A673 (cell line): ENCODE data around the gene TAS2R19. TPM values are rescaled to one million over a fixed set of nuclear protein-coding genes. Genes with fewer than 3 reads are reported as not detected.

Source experiments
- BruUV-seq: library from RNA; stranded (reverse); fragments of 400-500 nt; replicated peaks from 2 replicates; lab custom pipeline; 2021; lab: Mats Ljungman, UMichigan
- CTCF ChIA-PET: fragments of 300-600 bp; sonication (Branson Sonifier 250); formaldehyde crosslinking; loops from one replicate; lab custom pipeline; 2022; ENCODE audit warnings: antibody characterized with exemption; lab: Charles Lee
- POLR2A ChIA-PET: fragments of 300-600 bp; sonication (Branson Sonifier 250); formaldehyde crosslinking; loops from one replicate; lab custom pipeline; 2022; ENCODE audit warnings: antibody characterized with exemption; ENCODE audit not compliant: low non-redundant PET; lab: Charles Lee
- DNase-seq: peaks from one replicate; pipeline ENCODE4 v3.0.0-alpha.2; 2015; ENCODE audit warnings: low spot score
- H3K27ac ChIP-seq: fragments of 200-600 bp; sonication (generic); 2 replicates; pipeline ENCODE4 v1.5.1; 2016; ENCODE audit warnings: mixed run types, low read depth, mild to moderate bottlenecking, mixed read lengths, antibody characterized with exemption, low read length; ENCODE audit not compliant: poor library complexity, severe bottlenecking
- H3K27me3 ChIP-seq: fragments of 200-600 bp; sonication (generic); replicated peaks from 2 replicates; pipeline ENCODE4 v1.6.1; 2017; ENCODE audit warnings: mixed run types, low read depth, mild to moderate bottlenecking, mixed read lengths, antibody characterized with exemption, low read length; ENCODE audit not compliant: insufficient read depth, poor library complexity
- H3K36me3 ChIP-seq: fragments of 200-600 bp; sonication (generic); 2 replicates; pipeline ENCODE4 v1.6.1; 2016; ENCODE audit warnings: mixed run types, mild to moderate bottlenecking, mixed read lengths, antibody characterized with exemption, low read length; ENCODE audit not compliant: insufficient read depth, poor library complexity, severe bottlenecking
- H3K4me1 ChIP-seq: fragments of 200-600 bp; sonication (generic); 2 replicates; pipeline ENCODE4 v1.6.1; 2017; ENCODE audit warnings: mixed run types, mild to moderate bottlenecking, mixed read lengths, antibody characterized with exemption, low read length; ENCODE audit not compliant: insufficient read depth, poor library complexity, severe bottlenecking
- H3K4me3 ChIP-seq: fragments of 200-600 bp; sonication (generic); 2 replicates; pipeline ENCODE4 v1.5.1; 2016; ENCODE audit warnings: low read depth, mixed run types, mild to moderate bottlenecking, mixed read lengths, low read length; ENCODE audit not compliant: poor library complexity, severe bottlenecking
- H3K9me3 ChIP-seq: fragments of 200-600 bp; sonication (generic); 2 replicates; pipeline ENCODE4 v1.6.1; 2016; ENCODE audit warnings: mixed run types, low read depth, mild to moderate bottlenecking, mixed read lengths, antibody characterized with exemption, low read length; ENCODE audit not compliant: poor library complexity, severe bottlenecking
- EZH2 ChIP-seq: fragments of 200-600 bp; sonication (generic); IDR thresholded peaks from 2 replicates; pipeline ENCODE4 v1.6.1; 2017; ENCODE audit warnings: borderline replicate concordance, low read depth, mild to moderate bottlenecking, mixed read lengths, antibody characterized with exemption, low read length; ENCODE audit not compliant: poor library complexity, severe bottlenecking
- intact Hi-C: fragments of 100-400 bp; cut with micrococcal nuclease; formaldehyde crosslinking; loops from one replicate; pipeline ENCODE4 v1.10.0; 2022; ENCODE audit not compliant: unreplicated experiment
- total RNA-seq: library from RNA; stranded (reverse); gene quantifications from 2 replicates; pipeline ENCODE4 v1.2.3, GENCODE V29; 2021
- TF ChIP-seq, protein P1 (sequence below): fragments of 300-800, 200-600 bp; sonication (generic); conservative IDR thresholded peaks from 2 replicates; pipeline ENCODE4 v1.5.1; 2017; ENCODE audit warnings: low read depth, mild to moderate bottlenecking, antibody characterized with exemption, low read length, moderate library complexity, mixed read lengths

TAS2R19 gene
- total RNA-seq, 1 experiment from 2014 or later: 5.2 TPM

DNA sequence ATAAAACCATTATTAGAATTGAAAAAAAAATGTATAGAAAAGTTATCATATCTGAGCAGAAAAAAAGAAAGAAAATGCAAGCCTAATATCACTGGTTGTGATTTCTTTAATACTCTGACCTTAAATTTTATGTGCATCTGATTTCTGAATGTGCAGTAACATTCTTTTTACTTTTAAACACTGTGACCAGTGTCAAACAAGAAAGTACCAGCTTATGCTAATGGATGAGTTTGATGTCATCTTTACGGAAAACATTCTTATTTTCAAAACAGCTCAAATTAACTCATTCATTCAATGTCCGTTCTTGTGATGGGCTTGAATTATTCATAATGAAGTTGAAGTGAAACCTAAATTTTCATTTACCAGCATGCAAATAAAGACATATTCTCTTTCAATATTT lies 35.6 kb downstream of the TAS2R19 start, which contains the start of gene TAS2R50:
TAS2R50 (minus strand) TSS at position 101 of the 400 bp plus-strand sequence; CDS start at position 49, 52 bp downstream.
- TF ChIP-seq EZH2: no peak
- TF ChIP-seq, protein P1, sequence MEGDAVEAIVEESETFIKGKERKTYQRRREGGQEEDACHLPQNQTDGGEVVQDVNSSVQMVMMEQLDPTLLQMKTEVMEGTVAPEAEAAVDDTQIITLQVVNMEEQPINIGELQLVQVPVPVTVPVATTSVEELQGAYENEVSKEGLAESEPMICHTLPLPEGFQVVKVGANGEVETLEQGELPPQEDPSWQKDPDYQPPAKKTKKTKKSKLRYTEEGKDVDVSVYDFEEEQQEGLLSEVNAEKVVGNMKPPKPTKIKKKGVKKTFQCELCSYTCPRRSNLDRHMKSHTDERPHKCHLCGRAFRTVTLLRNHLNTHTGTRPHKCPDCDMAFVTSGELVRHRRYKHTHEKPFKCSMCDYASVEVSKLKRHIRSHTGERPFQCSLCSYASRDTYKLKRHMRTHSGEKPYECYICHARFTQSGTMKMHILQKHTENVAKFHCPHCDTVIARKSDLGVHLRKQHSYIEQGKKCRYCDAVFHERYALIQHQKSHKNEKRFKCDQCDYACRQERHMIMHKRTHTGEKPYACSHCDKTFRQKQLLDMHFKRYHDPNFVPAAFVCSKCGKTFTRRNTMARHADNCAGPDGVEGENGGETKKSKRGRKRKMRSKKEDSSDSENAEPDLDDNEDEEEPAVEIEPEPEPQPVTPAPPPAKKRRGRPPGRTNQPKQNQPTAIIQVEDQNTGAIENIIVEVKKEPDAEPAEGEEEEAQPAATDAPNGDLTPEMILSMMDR: no peak
- Histone ChIP-seq H3K27me3 (no peaks in the 10 kb centered on the region), H3K27ac (no peak within 1 kb of the TSS), H3K4me1 (no peaks in the 10 kb centered on the region), H3K4me3 (no peak within 1 kb of the TSS), H3K9me3 (peaks cover 10% of the 10 kb centered on the region), H3K36me3 (no peaks in the 10 kb centered on the region)
- no TSS peak for BruUV-seq
- ChIA-PET POLR2A (no interaction called here), CTCF (no interaction called here)
- no peak for DNase-seq
- intact Hi-C loops: no loop called here

DNA sequence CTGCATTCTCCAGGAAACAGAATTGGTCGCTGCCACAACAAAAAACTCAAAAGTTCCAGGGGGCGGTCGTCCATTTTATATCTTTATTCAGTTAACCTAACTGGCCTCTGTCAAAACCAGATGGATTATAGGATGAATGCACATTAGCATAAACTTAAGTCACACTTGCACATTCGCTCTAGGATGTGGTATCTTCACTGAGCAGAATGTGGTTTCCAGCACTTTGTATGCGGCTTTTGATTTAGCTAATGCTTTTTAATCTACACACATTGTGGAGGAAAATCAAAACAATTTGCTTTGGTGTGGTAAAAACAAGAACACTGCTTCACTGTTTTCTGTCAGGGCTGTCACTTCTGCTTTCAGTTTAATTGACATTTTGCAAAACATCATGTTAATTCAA lies 40.2 kb downstream of the TAS2R19 start:
- CTCF ChIA-PET: no interaction called here
- no peak overlapping the region for H3K4me3 ChIP-seq
- no peaks in the 10 kb centered on the region for H3K36me3 ChIP-seq
- H3K9me3 ChIP-seq: no peaks in the 10 kb centered on the region
- POLR2A ChIA-PET: no interaction called here
- TF ChIP-seq, protein P1: no peak
- TF ChIP-seq EZH2: no peak
- no peaks in the 10 kb centered on the region for H3K27me3 ChIP-seq
- BruUV-seq: no TSS peak
- no peaks in the 10 kb centered on the region for H3K4me1 ChIP-seq
- intact Hi-C loops: no loop called here
- H3K27ac ChIP-seq: no peak overlapping the region
- DNase-seq: no peak

DNA sequence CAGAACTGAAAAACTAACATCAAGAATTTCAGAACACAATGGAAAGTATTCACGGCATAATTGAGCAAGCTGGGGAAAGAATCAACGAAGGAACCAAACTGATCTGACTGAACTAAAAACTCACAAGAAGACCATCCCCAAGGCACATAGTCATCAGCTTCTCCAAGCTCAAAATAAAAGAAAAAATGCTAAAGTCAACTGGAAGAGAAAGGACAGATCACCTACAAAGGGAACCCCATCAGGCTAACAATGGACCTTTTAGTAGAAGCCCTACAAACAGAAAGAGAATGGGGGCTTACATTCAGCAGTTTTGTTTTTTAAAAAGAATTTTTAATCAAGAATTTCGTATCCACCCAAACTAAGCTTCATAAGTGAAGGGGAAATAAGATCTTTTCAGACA lies 47.5 kb downstream of the TAS2R19 start:
- Histone ChIP-seq H3K4me1 (no peaks in the 10 kb centered on the region), H3K27ac (no peak overlapping the region), H3K36me3 (no peaks in the 10 kb centered on the region), H3K27me3 (no peaks in the 10 kb centered on the region), H3K4me3 (no peak overlapping the region), H3K9me3 (no peaks in the 10 kb centered on the region)
- intact Hi-C loops: no loop called here
- DNase-seq: no peak
- TF ChIP-seq, protein P1: no peak
- no peak for TF ChIP-seq EZH2
- no TSS peak for BruUV-seq
- ChIA-PET POLR2A (no interaction called here), CTCF (no interaction called here)

Other genes with a start within 250 kb of the TAS2R19 start
- gene TAS2R7, start 220.0 kb downstream of the TAS2R19 start, total RNA-seq: not detected in 2 replicates
- not detected in 2 replicates for gene TAS2R8, start 215.3 kb downstream of the TAS2R19 start, total RNA-seq
- not detected in 2 replicates for gene TAS2R9, start 212.5 kb downstream of the TAS2R19 start, total RNA-seq
- gene TAS2R10, start 196.3 kb downstream of the TAS2R19 start, total RNA-seq: 1.1 and 1.4 TPM in 2 replicates
- gene PRR4, start 173.1 kb downstream of the TAS2R19 start, total RNA-seq: 5.8 and 6.9 TPM in 2 replicates
- gene PRH1, start 138.4 kb downstream of the TAS2R19 start, total RNA-seq: 21.8 and 24.0 TPM in 2 replicates
- gene TAS2R13, start 113.1 kb downstream of the TAS2R19 start, total RNA-seq: 1.5 and 2.3 TPM in 2 replicates
- not detected in 2 replicates for gene PRH2, start 93.4 kb downstream of the TAS2R19 start, total RNA-seq
- 3.4 and 3.6 TPM in 2 replicates for gene TAS2R14, start 83.4 kb downstream of the TAS2R19 start, total RNA-seq
- gene TAS2R50, start 35.7 kb downstream of the TAS2R19 start, total RNA-seq: 1.6 and 2.7 TPM in 2 replicates
- gene TAS2R20, start 24.3 kb downstream of the TAS2R19 start, total RNA-seq: 2.7 and 3.0 TPM in 2 replicates
- 4.4 and 5.2 TPM in 2 replicates for gene TAS2R31, start 8.8 kb upstream of the TAS2R19 start, total RNA-seq
- gene TAS2R46, start 39.7 kb upstream of the TAS2R19 start, total RNA-seq: 2.2 and 3.1 TPM in 2 replicates
- 2.3 and 2.6 TPM in 2 replicates for gene TAS2R43, start 69.7 kb upstream of the TAS2R19 start, total RNA-seq
- 3.5 and 3.7 TPM in 2 replicates for gene TAS2R30, start 112.0 kb upstream of the TAS2R19 start, total RNA-seq
- 12.6 and 15.7 TPM in 2 replicates for gene SMIM10L1, start 148.6 kb upstream of the TAS2R19 start, total RNA-seq
- gene TAS2R42, start 164.3 kb upstream of the TAS2R19 start, total RNA-seq: not detected in 2 replicates
- gene PRB3, start 247.1 kb upstream of the TAS2R19 start, total RNA-seq: not detected in 2 replicates